ENCODE data around the gene PTGDS.

Gene PTGDS

DNA sequence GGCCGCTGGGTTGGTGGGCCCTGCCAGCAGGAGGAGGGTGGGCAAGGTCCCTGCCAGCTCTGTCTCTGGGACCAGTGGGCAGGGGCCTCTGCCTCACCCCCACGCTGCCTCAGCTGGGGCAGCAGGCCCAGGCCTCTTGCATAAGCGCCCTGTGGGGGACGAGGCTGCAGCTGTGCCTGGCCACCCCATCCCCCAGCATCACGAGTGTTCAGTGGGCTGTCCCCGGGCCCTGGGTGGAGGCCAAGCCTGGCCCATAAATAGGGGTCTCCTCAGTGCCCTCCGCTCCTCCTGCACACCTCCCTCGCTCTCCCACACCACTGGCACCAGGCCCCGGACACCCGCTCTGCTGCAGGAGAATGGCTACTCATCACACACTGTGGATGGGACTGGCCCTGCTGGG is at the start of gene PTGDS:
TSS of gene PTGDS (plus strand) at position 282 of the 400 bp plus-strand sequence. CDS start at position 357, 75 bp downstream.
- no peak for DNase-seq

DNA sequence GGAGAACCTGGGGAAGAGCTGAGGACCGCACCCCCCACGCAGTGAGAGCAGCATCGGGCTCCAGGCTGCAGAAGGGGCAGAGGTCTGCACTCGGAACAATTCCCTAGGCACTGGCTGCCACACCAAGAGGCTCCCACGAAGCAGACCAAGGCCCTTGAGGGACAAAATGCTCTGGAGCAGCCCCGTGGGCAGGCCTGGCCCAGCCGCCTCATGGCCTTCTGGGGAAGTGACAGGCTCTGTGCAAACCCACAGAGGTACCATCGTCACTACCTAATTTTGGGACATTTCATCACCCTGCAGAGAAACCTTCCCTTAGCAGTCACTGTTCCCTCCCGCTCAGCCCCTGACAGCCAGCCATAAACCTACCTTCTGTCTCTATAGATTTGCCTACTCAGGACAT is 48.7 kb upstream of the PTGDS start:
- DNase-seq = no peak

DNA sequence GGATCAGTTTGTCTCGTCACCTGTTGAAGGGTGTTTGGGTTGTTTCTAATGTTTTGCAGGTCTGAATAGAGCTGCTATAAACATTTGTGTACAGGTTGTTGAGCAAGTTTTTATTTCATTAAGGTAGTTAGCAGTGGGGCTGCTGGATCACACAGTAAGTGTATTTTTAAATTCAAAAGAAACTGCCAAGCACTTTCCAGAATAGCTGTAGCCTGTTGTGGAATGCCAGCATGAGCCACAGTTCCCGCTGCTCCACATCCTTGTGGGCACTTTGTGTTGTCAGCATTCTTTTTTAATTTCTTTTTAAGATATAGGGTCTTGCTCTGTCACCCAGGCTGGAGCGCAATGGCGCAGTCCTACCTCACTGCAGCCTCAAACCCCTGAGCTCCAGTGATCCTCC is 47.3 kb upstream of the PTGDS start:
- no peak for DNase-seq

DNA sequence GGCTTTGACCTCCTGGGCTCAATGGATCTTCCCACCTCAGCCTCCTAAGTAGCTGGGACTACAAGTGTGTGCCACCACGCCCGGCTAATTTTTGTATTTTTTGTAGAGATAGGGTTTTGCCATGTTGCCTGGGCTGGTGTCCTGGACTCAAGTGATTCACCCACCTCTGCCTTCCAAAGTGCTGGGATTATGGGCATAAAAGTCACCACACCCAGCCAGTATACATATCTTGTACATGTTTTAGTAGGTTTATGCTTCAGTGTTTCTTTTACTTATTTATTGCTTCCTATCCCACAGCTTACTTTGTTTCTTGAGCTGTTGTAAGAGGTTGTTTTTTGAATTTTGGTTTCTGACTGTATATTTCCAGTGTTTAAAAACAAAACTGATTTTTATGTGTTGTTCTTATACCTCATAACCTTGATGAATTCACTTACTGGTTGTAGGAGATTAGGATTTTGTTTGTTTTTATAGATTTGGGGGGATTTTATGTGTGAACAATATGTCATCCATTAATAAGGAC is 45.6 kb upstream of the PTGDS start:
- no peak for DNase-seq

DNA sequence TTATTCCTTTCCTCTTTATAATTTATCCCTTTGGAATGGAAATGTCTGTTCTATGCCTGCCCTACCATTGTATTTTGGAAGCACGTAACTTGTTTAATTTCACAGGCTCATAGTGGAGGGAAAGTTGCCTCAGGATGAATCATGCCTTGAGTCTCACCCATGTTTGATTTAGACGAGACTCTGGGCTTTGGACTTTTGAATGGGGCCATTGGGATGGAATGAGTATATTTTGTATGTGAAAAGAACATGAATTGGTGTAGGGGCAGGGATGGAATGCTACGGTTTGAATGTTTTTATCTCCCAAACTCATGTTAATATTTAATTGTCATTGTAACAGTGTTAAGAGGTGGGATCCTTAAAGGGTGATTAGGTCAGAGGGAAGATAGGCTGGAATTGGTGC is 43.0 kb upstream of the PTGDS start:
- DNase-seq = no peak

DNA sequence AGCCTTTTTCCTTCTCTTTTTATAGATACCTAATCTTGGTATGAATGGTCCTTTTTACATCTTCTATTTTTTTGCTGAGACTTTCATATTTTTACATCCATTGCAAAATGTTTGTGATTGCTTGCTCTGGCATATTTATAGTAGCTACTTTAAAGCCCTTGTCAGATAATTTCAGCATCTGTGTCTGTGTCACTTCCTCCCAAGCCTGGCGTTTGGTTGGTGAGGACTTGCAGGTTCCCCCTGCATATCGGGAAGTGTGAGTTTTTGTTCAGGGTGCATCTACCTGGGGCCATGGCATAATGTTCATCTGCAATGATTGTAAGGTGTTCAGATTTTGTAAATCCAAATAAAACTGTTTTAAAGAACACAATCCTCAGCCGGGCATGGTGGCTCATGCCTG is 41.7 kb upstream of the PTGDS start:
- DNase-seq = no peak

DNA sequence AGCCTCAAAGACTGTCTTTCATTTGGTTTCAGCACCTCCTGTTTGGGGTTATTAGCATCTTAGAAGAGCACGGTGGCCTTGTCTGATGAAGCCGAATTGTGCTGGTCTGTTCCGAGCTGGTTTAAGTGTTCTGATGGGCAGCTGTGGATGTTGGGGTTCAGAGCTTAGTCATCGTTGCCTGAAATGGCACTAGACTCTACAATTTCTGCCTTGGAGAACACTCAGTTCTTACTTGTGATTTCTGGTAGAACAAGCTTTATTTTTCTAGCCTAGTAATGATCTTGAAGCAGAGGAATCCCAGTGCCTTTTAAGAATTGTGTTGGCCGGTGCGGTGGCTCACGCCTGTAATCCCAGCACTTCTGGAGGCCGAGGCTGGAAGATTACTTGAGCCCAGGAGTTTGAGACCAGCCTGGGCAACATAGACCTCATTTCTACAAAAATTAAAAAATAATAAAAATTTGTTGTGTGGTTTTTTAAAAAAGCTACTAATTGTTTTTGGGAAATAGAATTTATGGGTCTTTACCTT is 40.6 kb upstream of the PTGDS start:
- no peak for DNase-seq

DNA sequence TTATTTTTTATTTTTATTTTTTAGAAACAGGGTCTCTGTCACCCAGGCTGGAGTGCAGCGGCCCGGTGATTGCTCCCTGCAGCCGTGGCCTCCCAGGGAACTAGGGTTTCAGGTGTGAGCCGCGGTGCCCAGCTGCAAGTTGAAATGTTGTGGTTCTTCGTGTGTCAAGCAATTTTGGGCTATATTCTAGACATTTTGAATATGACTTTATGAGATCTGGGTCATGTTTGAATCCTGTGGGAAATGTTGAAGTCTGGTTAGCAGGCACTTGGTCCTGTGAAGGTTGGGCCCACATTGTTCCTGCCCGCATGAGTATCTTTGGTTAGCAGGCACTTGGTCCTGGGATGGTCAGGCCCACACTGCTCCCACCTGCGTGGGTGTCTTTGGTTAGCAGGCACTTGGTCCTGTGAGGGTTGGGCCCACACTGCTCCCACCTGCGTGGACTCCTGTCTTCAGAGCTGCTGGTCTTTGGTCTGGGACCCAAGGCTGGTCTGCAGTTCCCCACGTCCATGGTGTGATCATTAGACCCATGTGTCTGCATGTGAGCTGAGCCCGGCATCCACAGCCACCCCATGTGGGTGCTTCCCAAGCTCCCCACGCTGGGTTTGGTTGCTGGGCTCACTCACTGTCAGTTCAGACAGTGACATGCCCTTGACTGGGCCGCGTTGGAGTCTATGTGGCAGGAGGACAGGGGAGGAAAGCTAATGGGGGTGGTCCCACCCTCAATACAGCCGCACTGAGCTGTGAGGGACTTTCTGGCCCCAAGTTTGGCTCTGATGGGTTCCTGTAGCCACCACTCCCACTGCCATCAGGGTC is 39.9 kb upstream of the PTGDS start:
- DNase-seq = no peak

DNA sequence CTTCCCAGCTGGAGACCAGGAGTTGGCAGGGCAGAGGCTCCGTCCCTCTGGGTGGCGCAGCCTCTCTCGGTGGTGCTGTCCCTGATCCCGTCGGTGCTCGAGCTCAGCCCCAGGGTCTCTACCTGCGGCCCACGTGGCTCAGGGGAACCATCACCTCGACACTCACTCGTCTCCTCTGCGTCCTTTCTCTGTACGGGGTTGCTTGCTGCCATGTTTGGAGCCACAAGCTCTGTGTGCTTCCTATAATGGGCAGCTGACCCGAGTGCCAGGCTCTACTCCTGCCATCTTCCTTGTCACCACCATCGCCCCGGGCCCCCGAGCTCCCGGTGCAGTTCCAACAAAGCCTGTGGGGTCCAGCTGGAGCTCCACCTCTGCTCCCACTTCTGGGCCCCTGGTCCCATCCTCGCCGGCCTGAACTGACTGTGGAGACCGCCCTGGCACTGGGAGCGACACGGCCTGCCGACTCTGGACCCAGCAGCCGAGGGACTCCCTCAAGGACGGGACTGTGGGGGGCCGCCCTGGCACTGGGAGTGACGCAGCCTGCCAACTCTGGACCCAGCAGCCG is 37.8 kb upstream of the PTGDS start:
- DNase-seq = no peak

DNA sequence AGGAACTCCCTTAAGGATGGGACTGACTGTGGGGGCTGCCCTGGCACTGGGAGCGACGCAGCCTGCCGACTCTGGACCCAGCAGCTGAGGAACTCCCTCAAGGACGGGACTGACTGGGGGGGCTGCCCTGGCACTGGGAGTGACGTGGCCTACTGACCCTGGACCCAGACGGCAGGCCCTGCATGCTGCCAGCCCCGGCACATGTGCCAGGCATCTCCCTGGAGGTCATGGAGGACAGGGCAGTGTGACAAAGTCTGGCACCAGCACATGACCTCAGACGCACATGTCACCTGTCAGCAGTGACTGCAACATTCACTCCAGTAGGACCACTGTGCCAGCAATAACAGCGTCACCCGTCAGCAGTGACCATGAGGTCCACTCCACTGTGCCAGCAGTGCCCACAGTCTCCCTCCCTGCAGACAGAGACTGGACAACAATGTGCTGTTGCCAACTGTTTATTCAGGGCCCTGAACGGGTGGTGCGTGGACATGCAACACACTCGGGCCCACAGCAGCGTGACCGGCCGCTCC is 37.2 kb upstream of the PTGDS start:
- DNase-seq = no peak

DNA sequence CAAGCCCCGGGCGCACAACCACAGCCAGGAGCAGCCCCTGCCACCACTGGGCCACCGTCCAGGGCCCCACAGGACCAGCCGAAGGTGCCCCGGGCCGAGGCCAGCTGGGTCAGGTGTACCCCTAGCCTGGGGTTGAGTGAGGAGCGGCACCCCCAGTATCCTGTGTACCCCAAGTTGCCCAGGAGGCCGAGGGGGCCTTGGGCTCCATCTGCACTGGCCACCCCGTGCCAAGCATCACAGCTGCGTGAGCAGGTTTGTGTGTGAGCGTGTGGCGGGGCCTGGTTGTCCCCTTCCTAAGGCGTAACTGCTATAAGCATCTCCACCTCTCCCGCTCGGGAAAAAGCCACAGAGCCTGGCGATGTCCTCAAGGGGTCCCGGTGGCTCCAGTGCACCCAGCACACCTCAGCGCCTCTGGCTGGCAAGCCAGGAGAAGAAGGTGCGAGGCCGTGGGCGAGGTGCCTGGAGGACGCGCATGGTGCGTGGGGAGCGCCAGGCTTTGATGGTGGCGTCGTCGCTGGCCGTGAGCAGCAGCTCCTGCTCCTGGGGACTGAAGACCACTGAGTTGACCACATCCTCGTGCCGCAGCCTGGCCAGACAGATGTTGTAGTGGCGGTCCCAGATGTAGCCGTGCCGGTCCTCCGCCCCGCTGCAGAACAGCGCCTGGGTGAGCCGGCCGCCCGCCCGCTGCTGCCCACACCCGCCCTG is 36.6 kb upstream of the PTGDS start:
- no peak for DNase-seq

DNA sequence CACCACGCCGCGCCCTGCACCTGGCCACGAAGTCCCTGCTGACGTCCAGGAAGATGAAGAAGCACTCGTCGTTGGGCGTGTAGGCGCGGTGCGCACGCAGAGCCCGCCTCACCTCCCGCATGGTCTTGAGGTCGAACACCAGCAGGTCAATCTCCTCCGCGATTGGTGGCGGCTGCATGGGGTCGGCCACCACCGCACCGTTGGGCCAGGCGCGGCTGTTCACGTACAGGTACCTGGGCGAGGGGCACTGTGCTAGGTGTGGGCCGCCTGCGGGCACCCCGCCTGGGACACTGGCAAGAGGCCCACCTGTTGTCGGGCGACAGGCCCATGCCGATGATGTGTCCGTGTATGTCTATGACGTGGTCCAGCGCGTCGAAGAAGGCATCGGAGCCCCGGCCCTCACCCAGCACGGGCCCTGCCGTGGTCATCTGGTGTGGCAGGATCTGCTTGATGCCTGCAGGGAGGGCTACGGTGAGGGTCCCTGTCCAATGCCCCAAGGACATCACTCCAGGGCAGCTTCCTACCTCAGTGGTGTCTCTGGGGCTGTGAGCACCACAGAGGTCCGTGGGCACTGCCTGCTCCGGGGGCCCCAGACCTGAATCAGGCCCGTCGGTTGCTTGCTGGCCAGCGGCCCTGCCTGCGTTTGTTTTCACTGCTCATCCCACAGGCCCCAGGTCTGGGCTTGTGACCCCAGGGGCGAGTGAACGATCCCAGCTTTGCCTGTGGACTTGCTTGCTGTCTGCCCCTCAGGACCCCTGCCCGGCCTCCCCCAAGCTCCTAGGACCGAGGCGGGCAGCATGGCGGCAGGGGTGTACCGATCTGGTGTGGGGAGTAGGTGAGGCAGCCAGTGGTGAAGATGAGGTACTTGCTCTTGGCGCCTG is 35.8 kb upstream of the PTGDS start:
- DNase-seq = no peak

DNA sequence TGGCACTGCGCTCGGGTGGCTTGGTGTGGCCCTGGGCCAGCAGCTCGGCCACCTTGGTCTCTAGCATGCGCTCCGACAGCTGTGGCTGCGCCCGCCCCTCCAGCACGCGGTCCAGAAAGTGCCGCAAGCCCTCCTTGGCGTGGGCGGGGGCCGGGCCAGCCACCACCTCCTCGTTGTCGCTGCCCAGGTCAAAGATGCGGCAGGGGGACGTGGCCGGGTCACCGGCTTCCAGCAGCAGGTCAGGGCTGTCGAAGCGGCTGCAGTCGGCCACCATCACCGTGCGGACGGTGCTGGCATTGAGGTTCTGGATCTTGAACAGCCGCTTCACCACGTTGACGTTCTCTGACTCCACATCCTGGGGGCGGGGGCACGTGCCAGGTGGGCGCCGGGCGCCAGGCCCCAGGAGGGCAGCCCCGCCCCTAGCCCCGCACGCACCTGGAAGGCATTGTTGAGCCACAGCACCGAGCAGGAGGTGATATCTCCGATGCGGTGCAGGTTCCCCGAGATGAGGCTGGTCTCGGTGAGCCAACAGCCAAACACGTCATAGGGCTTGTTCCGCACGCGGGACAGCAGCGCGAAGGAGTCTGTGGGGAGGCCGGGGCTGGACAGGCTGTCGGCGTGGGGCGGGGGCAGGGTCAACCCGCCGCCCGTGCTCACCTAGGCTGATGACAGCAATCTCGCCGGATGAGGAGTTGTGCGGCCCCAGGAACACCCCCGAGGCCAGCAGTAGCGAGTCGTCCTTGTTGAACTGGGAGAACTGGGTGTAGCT is 35.0 kb upstream of the PTGDS start:
- DNase-seq = no peak

DNA sequence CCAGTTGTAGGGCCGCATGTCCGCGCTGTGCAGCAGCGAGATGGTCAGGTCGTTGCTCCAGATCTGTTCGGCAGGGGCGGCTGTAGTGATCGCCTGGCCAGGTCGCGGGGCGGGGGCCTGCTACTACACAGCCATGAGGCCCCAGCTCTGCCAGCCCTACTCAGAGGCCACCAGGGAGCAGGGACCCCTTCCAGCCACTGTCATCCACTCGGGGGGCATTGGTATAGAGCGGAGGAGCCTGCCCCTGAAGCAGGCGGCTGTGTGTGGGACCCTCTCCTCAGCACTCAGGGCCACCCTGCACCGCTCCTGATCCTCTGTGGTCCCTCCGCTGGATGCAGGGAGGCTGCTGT is 34.4 kb upstream of the PTGDS start:
- DNase-seq = no peak

DNA sequence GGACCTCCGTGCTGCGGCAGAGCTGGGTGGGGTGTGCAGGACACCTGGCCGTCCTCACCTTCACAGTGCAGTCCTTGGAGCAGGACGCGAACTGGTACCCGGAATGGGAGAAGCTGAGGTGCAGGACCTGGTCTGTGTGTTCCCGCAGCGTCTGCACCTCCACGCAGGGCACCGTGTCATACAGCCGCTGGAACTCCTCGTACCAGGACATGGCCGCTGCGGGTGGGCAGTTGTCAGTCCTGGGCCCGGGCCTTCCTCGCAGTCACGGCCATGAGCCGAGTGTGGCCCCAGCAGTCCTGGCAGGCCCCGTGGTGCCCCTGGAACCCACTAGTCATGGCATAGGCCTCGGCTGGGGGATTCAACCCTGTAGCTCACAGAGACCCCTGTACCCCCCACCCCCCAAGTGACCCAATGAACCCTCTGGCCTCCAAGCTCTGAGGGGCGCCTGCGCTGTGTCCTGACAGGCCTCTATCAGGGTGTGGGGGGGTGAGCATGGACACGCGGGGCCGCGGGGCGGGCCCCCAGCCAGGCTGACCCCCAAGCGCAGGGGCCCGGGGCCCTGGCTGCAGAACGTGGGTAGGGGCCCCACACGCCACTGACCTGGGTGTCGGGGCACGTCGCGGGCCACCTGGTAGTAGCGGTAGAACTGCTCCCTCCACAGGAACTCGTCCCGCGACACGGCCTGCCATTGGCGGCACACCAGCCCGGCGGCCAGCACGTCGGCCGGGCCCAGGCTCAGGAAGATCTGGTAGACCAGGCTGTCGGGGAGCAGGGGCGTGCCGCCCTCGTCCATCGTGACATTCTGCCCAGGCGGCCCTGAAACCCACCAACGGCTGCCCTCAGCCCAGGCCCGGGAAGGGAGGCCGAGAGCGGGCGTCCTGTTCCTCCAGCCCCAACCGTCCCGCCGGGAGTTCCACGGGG is 33.8 kb upstream of the PTGDS start:
- DNase-seq = no peak

DNA sequence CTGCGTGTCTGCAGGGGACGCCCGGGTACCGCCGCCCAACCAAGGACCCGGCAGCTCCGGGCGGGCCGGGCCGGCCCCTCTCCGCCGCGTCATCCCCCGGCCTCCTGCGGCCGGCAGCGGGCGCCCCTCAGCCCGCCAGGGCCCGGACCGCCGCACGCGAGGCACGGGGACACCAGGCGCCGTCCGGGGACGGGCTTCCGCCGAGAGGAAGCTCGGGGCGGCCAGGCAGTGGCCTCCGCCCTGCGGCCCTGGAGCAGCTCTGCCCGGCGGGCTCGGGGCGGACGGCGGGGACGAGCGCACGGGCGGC is 33.1 kb upstream of the PTGDS start:
- DNase-seq = no peak

DNA sequence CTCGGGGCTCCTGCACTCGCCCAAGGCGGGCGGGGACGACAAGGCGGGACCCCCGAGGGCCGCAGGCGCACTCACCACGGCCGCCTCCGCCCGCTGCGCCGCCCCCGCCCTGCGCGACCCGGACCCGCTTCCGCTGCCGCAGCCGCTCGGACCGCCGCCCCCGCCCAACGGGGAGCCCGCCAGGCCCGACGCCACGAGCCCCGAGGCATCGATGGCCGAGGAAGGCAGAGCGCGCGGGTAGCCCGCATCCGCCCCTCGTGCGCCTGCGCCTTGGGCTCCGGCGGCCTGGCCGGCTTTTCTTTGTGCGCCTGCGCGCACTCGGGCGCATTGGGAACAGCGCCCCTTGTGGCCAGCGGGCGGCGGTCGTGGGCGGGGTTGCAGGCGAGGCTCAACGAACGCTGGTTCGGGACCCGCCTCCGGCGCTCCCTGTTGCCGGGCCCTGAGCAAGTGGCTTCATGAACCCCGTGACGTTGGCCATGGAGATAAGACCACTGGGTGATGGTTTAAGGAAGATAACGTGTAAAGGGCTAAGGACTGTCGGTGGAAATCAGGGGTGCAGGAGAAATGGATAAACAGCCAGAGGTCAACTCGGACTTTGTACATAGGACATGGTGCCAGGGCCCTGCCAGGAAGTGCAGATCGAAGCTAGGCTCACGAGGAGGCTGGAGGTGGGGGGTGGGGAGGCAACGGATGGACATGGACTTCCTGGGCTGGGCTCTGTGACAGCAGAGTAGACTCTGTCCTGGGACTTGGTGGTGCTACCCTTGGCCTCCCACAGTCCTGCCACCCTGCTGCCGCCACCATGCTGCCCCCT is 32.6 kb upstream of the PTGDS start, which contains the start of the genes C8G and FBXW5:
TSS of gene C8G (plus strand) at position 725 of the 814 bp plus-strand sequence. CDS start at position 803, 78 bp downstream.
TSS of gene FBXW5 (minus strand) at position 220 of the 814 bp plus-strand sequence. CDS start 655 bp downstream, outside the sequence.
- peak; percentile 92 for DNase-seq

DNA sequence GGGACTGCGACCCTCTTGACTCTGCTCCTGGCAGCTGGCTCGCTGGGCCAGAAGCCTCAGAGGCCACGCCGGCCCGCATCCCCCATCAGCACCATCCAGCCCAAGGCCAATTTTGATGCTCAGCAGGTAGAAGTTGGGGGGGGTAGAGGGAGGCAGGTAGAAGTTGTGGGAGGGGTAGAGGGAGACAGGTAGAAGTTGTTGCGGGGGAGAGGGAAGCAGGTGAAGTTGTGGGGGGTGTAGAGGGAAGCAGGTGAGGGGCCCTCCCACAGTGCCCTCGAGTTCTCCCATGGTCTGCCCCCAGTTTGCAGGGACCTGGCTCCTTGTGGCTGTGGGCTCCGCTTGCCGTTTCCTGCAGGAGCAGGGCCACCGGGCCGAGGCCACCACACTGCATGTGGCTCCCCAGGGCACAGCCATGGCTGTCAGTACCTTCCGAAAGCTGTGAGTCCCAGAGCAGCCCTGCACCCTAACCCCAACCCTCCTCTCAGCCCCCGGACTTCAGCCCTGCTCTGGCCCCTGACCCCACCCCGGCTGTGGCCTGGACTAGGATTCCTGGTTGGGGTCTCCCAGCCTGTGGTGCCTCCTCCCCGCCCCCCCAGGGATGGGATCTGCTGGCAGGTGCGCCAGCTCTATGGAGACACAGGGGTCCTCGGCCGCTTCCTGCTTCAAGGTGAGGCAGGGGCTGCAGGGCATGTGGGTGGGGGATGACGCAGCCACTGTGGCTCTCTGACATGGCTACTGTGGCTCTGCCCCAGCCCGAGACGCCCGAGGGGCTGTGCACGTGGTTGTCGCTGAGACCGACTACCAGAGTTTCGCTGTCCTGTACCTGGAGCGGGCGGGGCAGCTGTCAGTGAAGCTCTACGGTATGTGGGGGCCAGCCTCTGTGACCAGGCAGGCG is 31.7 kb upstream of the PTGDS start:
- DNase-seq = no peak

Data from T1000 (cell line).